GM10248 (cell line): ENCODE measurements around the gene ABLIM2.

ENCODE experiments used
- CTCF ChIA-PET: fragments of 300-600 bp; sonication (Branson Sonifier 250); formaldehyde crosslinking; extraction: SDS; loops from one replicate; lab custom pipeline; 2021; ENCODE audit warnings: antibody characterized with exemption; lab: Yijun Ruan, JAX
- POLR2A ChIA-PET: fragments of 350-650 bp; sonication (Branson Sonifier 250); formaldehyde crosslinking; extraction: SDS; loops from one replicate; lab custom pipeline; 2020; ENCODE audit warnings: antibody characterized with exemption; lab: Yijun Ruan, JAX
- DNase-seq: peaks from one replicate; pipeline ENCODE4 v3.0.0; 2012; ENCODE audit errors: extremely low spot score
- TF ChIP-seq, protein P1 (sequence below): IDR thresholded peaks from 2 replicates; pipeline ENCODE4 v1.5.1; 2012; ENCODE audit warnings: mild to moderate bottlenecking, low read depth; ENCODE audit errors: extremely low read depth, missing control alignments, control extremely low read depth

The ABLIM2 gene

GRCh38 chr4:8128100-8128856 lies 30.3 kb downstream of the ABLIM2 start:
- TF ChIP-seq, protein P1, sequence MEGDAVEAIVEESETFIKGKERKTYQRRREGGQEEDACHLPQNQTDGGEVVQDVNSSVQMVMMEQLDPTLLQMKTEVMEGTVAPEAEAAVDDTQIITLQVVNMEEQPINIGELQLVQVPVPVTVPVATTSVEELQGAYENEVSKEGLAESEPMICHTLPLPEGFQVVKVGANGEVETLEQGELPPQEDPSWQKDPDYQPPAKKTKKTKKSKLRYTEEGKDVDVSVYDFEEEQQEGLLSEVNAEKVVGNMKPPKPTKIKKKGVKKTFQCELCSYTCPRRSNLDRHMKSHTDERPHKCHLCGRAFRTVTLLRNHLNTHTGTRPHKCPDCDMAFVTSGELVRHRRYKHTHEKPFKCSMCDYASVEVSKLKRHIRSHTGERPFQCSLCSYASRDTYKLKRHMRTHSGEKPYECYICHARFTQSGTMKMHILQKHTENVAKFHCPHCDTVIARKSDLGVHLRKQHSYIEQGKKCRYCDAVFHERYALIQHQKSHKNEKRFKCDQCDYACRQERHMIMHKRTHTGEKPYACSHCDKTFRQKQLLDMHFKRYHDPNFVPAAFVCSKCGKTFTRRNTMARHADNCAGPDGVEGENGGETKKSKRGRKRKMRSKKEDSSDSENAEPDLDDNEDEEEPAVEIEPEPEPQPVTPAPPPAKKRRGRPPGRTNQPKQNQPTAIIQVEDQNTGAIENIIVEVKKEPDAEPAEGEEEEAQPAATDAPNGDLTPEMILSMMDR: no peak
- ChIA-PET CTCF (interaction anchor here (1.5 kb wide), 1 partner anchor 10 kb away, joined by 3 read pairs; no protein-coding TSS in a partner anchor), POLR2A (no interaction called here)
- DNase-seq: no peak

DNA sequence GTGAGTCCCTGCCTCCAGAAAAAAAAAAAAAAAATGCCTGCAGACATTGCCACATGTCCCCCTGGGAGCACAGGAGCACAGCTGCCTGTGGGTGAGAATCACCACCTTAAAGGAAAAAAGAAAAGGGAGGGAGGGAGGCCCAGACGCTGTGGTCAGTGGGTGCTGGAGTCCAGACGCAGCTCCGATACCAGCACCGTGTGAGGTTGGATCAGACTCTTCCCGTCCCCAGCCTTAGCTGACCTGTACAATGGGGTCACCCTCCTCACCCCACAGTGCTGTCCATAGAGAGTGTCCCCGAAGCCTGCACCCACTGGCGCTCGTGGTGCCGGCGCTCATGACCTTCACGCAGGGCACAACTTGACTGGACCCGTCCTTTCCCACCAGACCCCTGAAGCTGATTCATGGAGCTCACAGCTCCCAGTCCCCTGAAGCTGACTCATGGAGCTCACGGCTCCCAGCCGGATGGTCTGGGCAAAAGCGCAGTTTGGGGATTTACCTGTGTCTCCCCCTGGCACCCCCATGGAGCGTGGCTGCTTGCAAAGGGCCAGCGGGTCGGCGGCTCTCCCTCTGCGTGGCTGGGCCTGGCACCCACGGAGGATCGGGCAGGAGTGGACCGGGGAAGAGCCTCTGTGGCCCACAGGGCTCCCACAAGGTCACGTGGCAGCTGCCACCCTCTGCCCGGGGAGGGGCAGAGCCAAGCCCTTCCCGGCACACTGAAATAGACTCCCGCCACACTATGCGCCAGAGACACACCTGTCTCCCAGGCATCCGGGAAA lies 31.4 kb downstream of the ABLIM2 start:
- ChIA-PET CTCF (interaction anchor here (1.0 to 1.5 kb wide), 2 partner anchors 8 to 9 kb away, joined by 3 to 4 read pairs; no protein-coding TSS in a partner anchor), POLR2A (no interaction called here)
- TF ChIP-seq, protein P1: no peak
- no peak for DNase-seq

- TF ChIP-seq, protein P1: no peak
- ChIA-PET CTCF (interaction anchor here (1.0 kb wide), 1 partner anchor 9 kb away, joined by 4 read pairs; no protein-coding TSS in a partner anchor), POLR2A (no interaction called here)
- no peak for DNase-seq
These were observed 32.1 kb downstream of the ABLIM2 start for GRCh38 chr4:8126523-8126922.

DNA sequence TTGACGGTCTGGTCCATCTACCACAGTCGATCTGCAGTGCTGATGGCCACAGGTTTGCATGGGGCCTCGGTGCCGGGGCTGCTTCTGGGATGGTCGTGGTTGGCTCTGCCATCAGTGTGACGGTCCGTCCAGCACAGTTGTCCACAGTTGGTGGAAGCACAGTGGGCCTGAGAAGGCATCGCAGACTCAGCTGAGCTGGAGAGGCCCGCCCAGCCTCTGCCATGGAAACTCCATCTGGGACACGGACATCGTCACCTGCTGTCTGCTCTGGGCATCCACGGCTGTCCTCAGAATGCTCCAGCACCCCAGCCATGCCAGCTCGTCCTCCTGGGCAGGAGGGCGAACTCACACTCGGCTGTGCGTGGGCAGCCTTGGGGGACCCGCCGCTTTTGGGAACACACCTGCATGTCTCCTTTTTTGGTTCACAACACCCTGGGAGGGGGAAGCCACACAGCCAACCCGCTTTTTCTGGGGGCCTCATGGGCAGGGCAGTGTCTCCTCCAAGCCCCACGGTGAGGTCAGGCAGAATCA lies 33.0 kb downstream of the ABLIM2 start:
- TF ChIP-seq, protein P1: no peak
- no peak for DNase-seq
- ChIA-PET POLR2A (no interaction called here), CTCF (no interaction called here)

DNA sequence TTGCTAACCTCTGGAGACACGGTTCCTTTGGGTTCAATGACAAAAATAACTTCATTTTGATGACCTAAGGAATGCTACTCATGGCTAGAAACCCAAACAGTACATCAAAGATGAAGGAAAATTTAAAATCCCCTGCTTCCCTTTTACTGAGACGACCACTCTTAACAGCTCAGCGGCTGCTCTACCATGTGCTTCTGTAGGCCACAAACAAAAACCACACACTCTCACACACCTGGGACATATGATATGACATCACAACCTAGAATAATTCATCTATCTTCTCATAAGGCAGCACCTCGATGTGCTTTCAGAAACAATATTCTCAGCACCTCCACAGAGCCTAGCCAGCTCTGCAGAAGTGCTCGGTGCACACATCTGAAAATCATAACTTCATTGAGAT lies 34.7 kb downstream of the ABLIM2 start:
- ChIA-PET CTCF (no interaction called here), POLR2A (no interaction called here)
- DNase-seq: no peak
- TF ChIP-seq, protein P1: no peak

GRCh38 chr4:8123389-8123788 lies 35.2 kb downstream of the ABLIM2 start:
- ChIA-PET CTCF (no interaction called here), POLR2A (no interaction called here)
- TF ChIP-seq, protein P1: no peak

More at GRCh38 chr4:8123389-8123788, 35.2 kb downstream of the ABLIM2 start:
- no peak for DNase-seq
